Liver (tissue), 9 donors: Measurements from ENCODE around the gene ZNF780B. TPM values are rescaled to one million over a fixed set of nuclear protein-coding genes. Genes with fewer than 3 reads are reported as not detected.

ENCODE experiments used
- DNase-seq: peaks from one replicate; pipeline ENCODE4 v3.0.0-alpha.2; 2017; ENCODE audit warnings: low spot score
- H3K27ac ChIP-seq, 2 donors: one replicate each; pipeline ENCODE4 v1.7.0; 2013; ENCODE audit warnings: inconsistent platforms in 2 of 2, low read length in 2 of 2, control low read depth in 1 of 2, low read depth in 1 of 2, mild to moderate bottlenecking in 1 of 2
- H3K27me3 ChIP-seq, 4 donors: one replicate each; pipeline versions ENCODE4 v1.6.1 to v1.7.0; 2013; ENCODE audit warnings: low read length in 3 of 4, inconsistent platforms in 1 of 4, mild to moderate bottlenecking in 1 of 4, moderate library complexity in 1 of 4; ENCODE audit not compliant: control insufficient read depth in 4 of 4, insufficient read depth in 4 of 4
- H3K36me3 ChIP-seq, 4 donors: one replicate each; pipeline versions ENCODE4 v1.6.1 to v1.7.0; 2013; ENCODE audit warnings: low read length in 3 of 4, mild to moderate bottlenecking in 3 of 4, low read depth in 1 of 4, moderate library complexity in 1 of 4; ENCODE audit not compliant: control insufficient read depth in 4 of 4, insufficient read depth in 3 of 4
- H3K4me1 ChIP-seq, 4 donors: one replicate each; pipeline versions ENCODE4 v1.6.1 to v1.7.0; 2013; ENCODE audit warnings: low read length in 3 of 4, mild to moderate bottlenecking in 3 of 4, moderate library complexity in 1 of 4; ENCODE audit not compliant: control insufficient read depth in 4 of 4, insufficient read depth in 4 of 4
- H3K4me3 ChIP-seq, 3 donors: one replicate each; pipeline versions ENCODE4 v1.6.1 to v1.7.0; 2013; ENCODE audit warnings: low read length in 3 of 3, control low read depth in 1 of 3, low read depth in 1 of 3, mild to moderate bottlenecking in 1 of 3
- H3K9ac ChIP-seq, 2 donors: one replicate each; pipeline ENCODE4 v1.7.0; 2013; ENCODE audit warnings: low read length in 2 of 2, mild to moderate bottlenecking in 2 of 2, moderate library complexity in 2 of 2, control low read depth in 1 of 2, low read depth in 1 of 2
- H3K9me3 ChIP-seq, 4 donors: one replicate each; pipeline versions ENCODE4 v1.6.1 to v1.7.0; 2013; ENCODE audit warnings: low read length in 3 of 4; ENCODE audit not compliant: control insufficient read depth in 4 of 4
- EGR1 ChIP-seq, 2 donors: IDR thresholded peaks; 2 replicates each; pipeline ENCODE4 v1.6.1; 2016 to 2018; ENCODE audit warnings: antibody characterized with exemption in 2 of 2, low read depth in 2 of 2
- FOXA1 ChIP-seq: IDR thresholded peaks from 2 replicates; pipeline ENCODE4 v1.6.1; 2016; ENCODE audit warnings: antibody characterized with exemption
- FOXA2 ChIP-seq: IDR thresholded peaks from 2 replicates; pipeline ENCODE4 v1.6.1; 2016; ENCODE audit warnings: antibody characterized with exemption
- GABPA ChIP-seq, 2 donors: IDR thresholded peaks in 1 of 2; conservative IDR thresholded peaks in 1 of 2; 2 replicates each; pipeline ENCODE4 v1.6.1; 2016; ENCODE audit warnings: antibody characterized with exemption in 2 of 2, mild to moderate bottlenecking in 1 of 2, moderate library complexity in 1 of 2
- HNF4A ChIP-seq, 2 donors: conservative IDR thresholded peaks; 2 replicates each; pipeline ENCODE4 v1.6.1; 2016; ENCODE audit warnings: antibody characterized with exemption in 2 of 2, mild to moderate bottlenecking in 2 of 2
- HNF4G ChIP-seq: IDR thresholded peaks from 2 replicates; pipeline ENCODE4 v1.6.1; 2016; ENCODE audit warnings: antibody characterized with exemption
- JUND ChIP-seq, 2 donors: IDR thresholded peaks; 2 replicates each; pipeline ENCODE4 v1.6.1; 2016; ENCODE audit warnings: antibody characterized with exemption in 2 of 2
- MAX ChIP-seq: IDR thresholded peaks from 2 replicates; pipeline ENCODE4 v1.6.1; 2016; ENCODE audit warnings: antibody characterized with exemption
- NR2F2 ChIP-seq: IDR thresholded peaks from 2 replicates; pipeline ENCODE4 v1.6.1; 2016; ENCODE audit warnings: antibody characterized with exemption
- RXRA ChIP-seq, 2 donors: IDR thresholded peaks; 2 replicates each; pipeline ENCODE4 v1.6.1; 2017 to 2018; ENCODE audit warnings: antibody characterized with exemption in 2 of 2, mild to moderate bottlenecking in 1 of 2
- SP1 ChIP-seq: IDR thresholded peaks from 2 replicates; pipeline ENCODE4 v1.6.1; 2018; ENCODE audit warnings: antibody characterized with exemption, mild to moderate bottlenecking
- TAF1 ChIP-seq: conservative IDR thresholded peaks from 2 replicates; pipeline ENCODE4 v1.6.1; 2016; ENCODE audit warnings: antibody characterized with exemption, mild to moderate bottlenecking
- YY1 ChIP-seq: IDR thresholded peaks from 2 replicates; pipeline ENCODE4 v1.6.1; 2016; ENCODE audit warnings: antibody characterized with exemption, mild to moderate bottlenecking
- WGBS: extraction: QIAGEN DNeasy Blood & Tissue Kit; methylation state at CpG from one replicate; pipeline ENCODE4 v1.1.7; 2013; 5-methylcytosine and 5-hydroxymethylcytosine counted together
- polyA plus RNA-seq, 2 donors: library from polyadenylated mRNA; stranded (reverse) in 1 of 2; unstranded in 1 of 2; fragments of 200-250 nt in 1 of 2; fragments of >200 nt in 1 of 2; fragmentation: Nextera tagmentation in 1 of 2; extraction: Ambion mirVana in 1 of 2; gene quantifications; one replicate each; pipeline versions ENCODE4 v1.2.1 to v1.2.3, GENCODE V29; 2013 to 2015
- total RNA-seq, 2 donors: library from RNA; depleted of rRNA; stranded (reverse); fragments of >200 nt; gene quantifications; one replicate each; pipeline ENCODE4 v1.2.3, GENCODE V29; 2014
- TF ChIP-seq, protein P1 (sequence below): fragments of 150-350 bp; IDR thresholded peaks from 2 replicates; pipeline ENCODE4 v1.5.1; 2017; ENCODE audit warnings: improper control_type of control experiment, low read depth, low read length; ENCODE audit not compliant: missing input control
- TF ChIP-seq, protein P2 (sequence below): IDR thresholded peaks from 2 replicates; pipeline ENCODE4 v1.6.1; 2016; ENCODE audit warnings: antibody characterized with exemption
- TF ChIP-seq, protein P3 (sequence below): IDR thresholded peaks from 2 replicates; pipeline ENCODE4 v1.6.1; 2016; ENCODE audit warnings: antibody characterized with exemption, mild to moderate bottlenecking
- donor health status: healthy.
- donor health status: healthy.
- donor health status: healthy.
- donor health status: healthy.
- donor health status: healthy.

The ZNF780B gene
- total and polyA plus RNA-seq, 4 donors, result 1.4 to 18.0 (median 5.8) TPM

- WGBS, result 98% methylated on average over 2 of the region's 2 CpGs
- no peak for DNase-seq
- Histone ChIP-seq H3K9me3 (peaks cover 23 to 69% (median 63%) of the 10 kb centered on the region in 4 donors), H3K4me1 (no peaks in the 10 kb centered on the region), H3K4me3 (peak overlapping the region in 2 of 3 donors; percentile 46 to 55), H3K27me3 (no peaks in the 10 kb centered on the region), H3K9ac (no peak overlapping the region), H3K36me3 (peaks cover 0 to 3% (median under 1%) of the 10 kb centered on the region in 4 donors), H3K27ac (no peak overlapping the region)
- no peak for TF ChIP-seq RXRA (IDR thresholded peaks at IDR 0.05)
- no peak for TF ChIP-seq HNF4G
- TF ChIP-seq, protein P1, sequence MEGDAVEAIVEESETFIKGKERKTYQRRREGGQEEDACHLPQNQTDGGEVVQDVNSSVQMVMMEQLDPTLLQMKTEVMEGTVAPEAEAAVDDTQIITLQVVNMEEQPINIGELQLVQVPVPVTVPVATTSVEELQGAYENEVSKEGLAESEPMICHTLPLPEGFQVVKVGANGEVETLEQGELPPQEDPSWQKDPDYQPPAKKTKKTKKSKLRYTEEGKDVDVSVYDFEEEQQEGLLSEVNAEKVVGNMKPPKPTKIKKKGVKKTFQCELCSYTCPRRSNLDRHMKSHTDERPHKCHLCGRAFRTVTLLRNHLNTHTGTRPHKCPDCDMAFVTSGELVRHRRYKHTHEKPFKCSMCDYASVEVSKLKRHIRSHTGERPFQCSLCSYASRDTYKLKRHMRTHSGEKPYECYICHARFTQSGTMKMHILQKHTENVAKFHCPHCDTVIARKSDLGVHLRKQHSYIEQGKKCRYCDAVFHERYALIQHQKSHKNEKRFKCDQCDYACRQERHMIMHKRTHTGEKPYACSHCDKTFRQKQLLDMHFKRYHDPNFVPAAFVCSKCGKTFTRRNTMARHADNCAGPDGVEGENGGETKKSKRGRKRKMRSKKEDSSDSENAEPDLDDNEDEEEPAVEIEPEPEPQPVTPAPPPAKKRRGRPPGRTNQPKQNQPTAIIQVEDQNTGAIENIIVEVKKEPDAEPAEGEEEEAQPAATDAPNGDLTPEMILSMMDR, result no peak
- no peak for TF ChIP-seq NR2F2
- TF ChIP-seq JUND (IDR thresholded peaks at IDR 0.05), result no peak
- no peak for TF ChIP-seq MAX
Measured at GRCh38 chr19:40033989-40034560, 22.0 kb downstream of the ZNF780B start.

DNA sequence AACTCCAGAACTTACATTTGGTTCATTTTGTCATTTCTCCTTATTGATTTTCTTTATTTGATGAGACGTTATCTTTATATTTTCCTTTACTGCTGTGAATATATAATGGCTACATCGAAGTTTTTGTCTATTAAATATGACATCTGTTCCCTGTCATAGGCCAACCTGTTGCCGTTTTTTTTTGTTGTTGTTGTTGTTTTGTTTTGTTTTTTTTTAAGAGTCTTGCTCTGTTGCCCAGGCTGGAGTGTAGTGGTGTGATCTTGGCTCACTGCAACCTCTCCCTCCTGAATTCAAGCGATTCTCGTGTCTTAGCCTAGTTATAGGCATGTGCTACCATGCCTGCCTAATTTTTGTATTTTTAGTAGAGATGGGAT, 29.4 kb downstream of the ZNF780B start:
- 97% methylated on average over 5 of the region's 5 CpGs for WGBS
- Histone ChIP-seq H3K9ac (no peak overlapping the region), H3K27me3 (no peaks in the 10 kb centered on the region), H3K4me1 (no peaks in the 10 kb centered on the region), H3K27ac (no peak overlapping the region), H3K36me3 (no peaks in the 10 kb centered on the region), H3K9me3 (peaks cover 34 to 86% (median 58%) of the 10 kb centered on the region in 4 donors), H3K4me3 (peak overlapping the region in 2 of 3 donors; percentile 27 to 57)
- DNase-seq, result no peak
- TF ChIP-seq FOXA1, result no peak

- no peaks in the 10 kb centered on the region for H3K36me3 ChIP-seq
- no peaks in the 10 kb centered on the region for H3K27me3 ChIP-seq
- 97% methylated on average over 4 of the region's 4 CpGs for WGBS
Measured at GRCh38 chr19:40025938-40026596, 30.0 kb downstream of the ZNF780B start.

More at GRCh38 chr19:40025938-40026596, 30.0 kb downstream of the ZNF780B start:
- peak overlapping the region in 1 of 3 donors; percentile 57 for H3K4me3 ChIP-seq
- TF ChIP-seq RXRA (IDR thresholded peaks at IDR 0.05) (no peak), FOXA2 (no peak), SP1 (no peak), GABPA (IDR thresholded peaks at IDR 0.05 in 1 of 2, conservative IDR thresholded peaks at IDR 0.05 in 1 of 2) (no peak), YY1 (no peak), TAF1 (no peak), JUND (IDR thresholded peaks at IDR 0.05) (no peak), HNF4A (conservative IDR thresholded peaks at IDR 0.05) (no peak), EGR1 (IDR thresholded peaks at IDR 0.05; ENCODE audit: low read depth in 2 of 2) (no peak), MAX (no peak)
- TF ChIP-seq, protein P2, sequence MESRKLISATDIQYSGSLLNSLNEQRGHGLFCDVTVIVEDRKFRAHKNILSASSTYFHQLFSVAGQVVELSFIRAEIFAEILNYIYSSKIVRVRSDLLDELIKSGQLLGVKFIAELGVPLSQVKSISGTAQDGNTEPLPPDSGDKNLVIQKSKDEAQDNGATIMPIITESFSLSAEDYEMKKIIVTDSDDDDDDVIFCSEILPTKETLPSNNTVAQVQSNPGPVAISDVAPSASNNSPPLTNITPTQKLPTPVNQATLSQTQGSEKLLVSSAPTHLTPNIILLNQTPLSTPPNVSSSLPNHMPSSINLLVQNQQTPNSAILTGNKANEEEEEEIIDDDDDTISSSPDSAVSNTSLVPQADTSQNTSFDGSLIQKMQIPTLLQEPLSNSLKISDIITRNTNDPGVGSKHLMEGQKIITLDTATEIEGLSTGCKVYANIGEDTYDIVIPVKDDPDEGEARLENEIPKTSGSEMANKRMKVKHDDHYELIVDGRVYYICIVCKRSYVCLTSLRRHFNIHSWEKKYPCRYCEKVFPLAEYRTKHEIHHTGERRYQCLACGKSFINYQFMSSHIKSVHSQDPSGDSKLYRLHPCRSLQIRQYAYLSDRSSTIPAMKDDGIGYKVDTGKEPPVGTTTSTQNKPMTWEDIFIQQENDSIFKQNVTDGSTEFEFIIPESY, result no peak
- TF ChIP-seq, protein P1, result no peak
- TF ChIP-seq, protein P3, sequence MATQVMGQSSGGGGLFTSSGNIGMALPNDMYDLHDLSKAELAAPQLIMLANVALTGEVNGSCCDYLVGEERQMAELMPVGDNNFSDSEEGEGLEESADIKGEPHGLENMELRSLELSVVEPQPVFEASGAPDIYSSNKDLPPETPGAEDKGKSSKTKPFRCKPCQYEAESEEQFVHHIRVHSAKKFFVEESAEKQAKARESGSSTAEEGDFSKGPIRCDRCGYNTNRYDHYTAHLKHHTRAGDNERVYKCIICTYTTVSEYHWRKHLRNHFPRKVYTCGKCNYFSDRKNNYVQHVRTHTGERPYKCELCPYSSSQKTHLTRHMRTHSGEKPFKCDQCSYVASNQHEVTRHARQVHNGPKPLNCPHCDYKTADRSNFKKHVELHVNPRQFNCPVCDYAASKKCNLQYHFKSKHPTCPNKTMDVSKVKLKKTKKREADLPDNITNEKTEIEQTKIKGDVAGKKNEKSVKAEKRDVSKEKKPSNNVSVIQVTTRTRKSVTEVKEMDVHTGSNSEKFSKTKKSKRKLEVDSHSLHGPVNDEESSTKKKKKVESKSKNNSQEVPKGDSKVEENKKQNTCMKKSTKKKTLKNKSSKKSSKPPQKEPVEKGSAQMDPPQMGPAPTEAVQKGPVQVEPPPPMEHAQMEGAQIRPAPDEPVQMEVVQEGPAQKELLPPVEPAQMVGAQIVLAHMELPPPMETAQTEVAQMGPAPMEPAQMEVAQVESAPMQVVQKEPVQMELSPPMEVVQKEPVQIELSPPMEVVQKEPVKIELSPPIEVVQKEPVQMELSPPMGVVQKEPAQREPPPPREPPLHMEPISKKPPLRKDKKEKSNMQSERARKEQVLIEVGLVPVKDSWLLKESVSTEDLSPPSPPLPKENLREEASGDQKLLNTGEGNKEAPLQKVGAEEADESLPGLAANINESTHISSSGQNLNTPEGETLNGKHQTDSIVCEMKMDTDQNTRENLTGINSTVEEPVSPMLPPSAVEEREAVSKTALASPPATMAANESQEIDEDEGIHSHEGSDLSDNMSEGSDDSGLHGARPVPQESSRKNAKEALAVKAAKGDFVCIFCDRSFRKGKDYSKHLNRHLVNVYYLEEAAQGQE, result no peak
- no peak for DNase-seq
- no peaks in the 10 kb centered on the region for H3K4me1 ChIP-seq
- no peak overlapping the region for H3K27ac ChIP-seq
- no peak overlapping the region for H3K9ac ChIP-seq
- H3K9me3 ChIP-seq, result peaks cover 32 to 86% (median 55%) of the 10 kb centered on the region in 4 donors
